NCI-H2171 (cell line): Measurements from ENCODE around the gene DLG2.

ENCODE experiments used
- DNase-seq: peaks from one replicate; lab custom pipeline; 2025; lab: John Stamatoyannopoulos, UW

DLG2 gene

DNA sequence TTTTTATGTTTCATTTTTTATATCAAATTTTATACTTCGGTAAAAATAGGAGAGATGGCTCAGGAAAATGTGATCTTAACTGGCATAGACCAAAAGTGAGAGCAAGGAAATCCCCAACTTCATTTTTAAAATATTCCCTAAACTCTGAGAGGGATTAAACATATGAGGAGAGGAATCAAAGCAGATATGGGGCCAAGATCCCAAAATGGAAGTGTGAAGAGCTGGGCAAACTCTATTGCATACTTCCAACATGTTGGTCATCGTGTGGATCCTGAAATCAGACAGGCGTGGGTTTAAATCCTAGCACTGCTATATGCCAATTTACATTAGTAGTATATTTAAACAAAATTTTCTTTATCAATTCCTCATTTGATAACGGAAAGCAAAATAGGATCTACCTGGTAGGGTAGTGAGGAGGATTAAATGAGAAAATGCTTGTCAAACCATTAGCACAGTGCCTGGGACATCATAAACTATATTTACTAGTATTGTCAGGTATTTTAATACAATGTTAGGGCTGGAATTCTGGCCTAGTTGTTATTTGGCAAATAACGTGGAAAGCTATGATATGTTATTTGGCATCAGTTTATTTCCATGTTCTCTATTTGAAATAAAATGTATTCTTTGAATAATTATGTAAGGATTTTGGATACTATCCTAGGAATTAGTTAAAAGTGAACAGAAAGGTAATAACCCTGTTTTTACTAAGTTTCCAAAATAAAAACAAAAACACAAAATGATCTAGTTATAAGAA, 1948.1 kb downstream of the DLG2 start:
- no peak for DNase-seq

- DNase-seq: no peak
Observed at GRCh38 chr11:83677730-83678129, 1949.4 kb downstream of the DLG2 start.

GRCh38 chr11:83676056-83676601, 1951.0 kb downstream of the DLG2 start:
- no peak for DNase-seq

DNA sequence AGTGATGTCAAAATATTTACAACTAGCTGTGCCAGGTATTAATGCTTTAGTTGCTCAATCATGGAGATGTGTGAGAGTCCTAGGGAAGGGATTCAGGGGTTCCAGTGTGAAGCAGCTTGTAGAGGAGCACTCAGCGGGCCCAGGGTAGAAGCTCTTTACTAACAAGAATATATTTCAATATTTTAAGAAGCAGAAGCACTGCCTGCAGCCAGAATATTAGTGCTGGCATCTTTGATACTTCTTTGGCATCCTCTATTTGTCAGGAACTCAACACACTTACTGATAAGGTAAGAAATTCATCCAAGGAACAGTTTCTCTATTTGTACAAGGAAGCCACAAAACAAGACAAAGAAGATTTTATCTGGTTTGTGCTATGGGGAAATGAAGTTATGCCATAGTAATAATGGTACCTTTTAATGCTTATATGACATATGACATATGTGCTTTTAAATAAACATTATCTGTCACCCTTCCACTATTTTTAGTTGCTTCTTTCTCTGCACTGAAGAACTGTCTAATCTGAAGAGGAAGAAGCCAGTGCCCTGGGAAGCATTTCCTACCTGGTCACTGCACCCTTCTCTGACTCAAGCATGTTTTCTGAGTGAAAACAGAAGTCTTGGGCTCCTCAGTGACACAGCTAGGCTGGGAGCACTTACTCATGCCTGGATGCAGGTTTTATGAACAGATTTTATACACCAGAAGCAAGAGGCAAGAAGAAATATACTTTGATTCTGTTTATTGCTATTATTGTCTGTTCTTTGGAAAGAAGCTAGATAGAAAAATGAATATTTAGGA, 1952.8 kb downstream of the DLG2 start:
- DNase-seq: no peak

DNA sequence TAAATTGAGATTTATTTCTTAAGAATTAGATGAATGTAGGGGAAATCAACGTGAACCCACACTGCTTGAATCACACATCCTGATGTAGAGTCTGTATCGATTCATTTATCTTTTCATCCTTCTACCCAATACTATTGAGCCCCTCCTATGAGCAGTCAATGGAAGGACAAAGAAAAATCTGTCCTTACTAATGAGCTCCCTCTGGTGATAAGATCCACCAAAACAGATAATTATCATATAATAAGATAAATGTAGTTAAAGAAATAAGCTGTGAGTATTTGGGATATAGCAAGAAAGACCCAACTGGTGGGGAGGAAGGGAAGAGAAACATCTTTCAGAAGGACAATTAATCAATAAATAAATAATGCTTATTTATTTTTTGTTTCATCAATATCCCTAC, 1955.9 kb downstream of the DLG2 start:
- no peak for DNase-seq

- DNase-seq: no peak
Observed at GRCh38 chr11:83666149-83666548, 1961.0 kb downstream of the DLG2 start.

DNA sequence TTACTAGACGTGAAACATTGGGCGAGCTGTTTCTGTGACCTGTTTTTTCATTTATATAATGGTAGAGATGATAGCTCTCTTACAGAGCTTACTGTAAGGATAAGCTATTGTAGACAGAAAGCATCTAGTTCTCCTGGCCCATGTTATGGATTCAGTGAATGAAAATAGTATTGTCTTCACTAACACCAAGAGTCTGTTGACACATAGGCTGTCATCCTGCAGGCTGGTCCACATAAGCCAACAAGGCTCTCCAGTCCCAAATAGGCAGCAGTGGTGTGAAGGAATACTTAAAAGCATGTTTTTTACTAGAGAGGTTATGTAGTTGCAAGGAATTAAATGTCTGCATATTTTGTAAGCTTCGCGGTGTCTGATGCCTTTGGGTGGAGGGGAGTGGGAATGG, 1963.2 kb downstream of the DLG2 start:
- DNase-seq: no peak

GRCh38 chr11:83663446-83663845, 1963.7 kb downstream of the DLG2 start:
- DNase-seq: no peak

DNA sequence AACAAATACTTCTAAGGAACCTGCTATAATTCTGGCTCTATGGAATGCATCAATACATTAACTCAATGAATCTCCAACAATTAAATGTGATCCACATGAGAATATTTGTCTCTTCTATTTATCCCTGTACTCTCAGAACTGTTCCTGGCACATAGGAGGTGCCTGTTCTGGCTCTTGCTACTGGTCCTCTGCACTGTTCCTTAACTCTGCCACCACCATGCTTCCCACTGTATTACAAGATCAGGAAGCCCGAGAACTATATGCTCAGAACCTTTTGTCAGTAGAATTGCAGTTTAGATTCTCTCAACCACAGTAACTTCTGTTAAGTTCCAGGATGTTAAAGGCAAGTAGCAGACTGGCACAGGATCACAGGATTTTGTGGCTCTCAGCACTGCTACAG, 1964.7 kb downstream of the DLG2 start:
- DNase-seq: no peak

DNA sequence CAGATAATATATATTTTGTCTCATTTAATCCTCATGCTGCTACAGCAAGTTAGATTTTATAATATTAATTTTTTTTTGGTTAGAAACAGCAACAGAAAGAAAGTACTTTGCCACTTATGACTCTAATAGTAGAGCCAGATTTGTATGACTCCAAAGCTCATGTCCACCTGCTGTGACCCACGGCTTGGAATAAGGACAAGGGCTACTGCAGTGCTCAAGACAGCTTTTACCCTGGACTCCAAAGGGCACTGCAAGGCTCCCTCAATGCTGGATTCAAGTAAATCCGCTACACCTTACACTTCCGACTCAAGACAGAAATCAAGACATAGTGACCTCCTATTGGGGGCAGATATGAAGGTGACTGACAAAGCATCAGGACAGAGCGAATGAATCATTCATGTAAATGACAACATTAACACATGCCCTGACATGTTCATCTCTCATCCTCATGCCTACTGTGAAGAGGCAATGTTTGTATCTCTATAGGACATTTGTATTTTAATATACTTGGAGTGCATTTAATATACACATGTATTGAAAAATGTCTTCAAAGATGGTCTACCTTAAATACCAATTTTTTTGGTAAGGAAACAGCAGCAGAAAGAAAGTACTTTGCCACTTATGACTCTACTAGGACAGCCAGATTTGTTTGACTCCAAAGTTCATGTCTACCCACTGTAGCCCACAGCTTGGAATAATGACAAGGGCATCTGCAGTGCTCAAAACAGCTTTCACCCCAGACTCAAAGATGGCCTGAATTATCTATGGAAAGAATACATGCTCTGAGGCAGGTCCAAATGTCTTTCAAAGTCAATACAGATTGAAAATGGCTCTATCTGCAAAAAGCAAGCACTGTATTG, 1965.4 kb downstream of the DLG2 start:
- no peak for DNase-seq

DNA sequence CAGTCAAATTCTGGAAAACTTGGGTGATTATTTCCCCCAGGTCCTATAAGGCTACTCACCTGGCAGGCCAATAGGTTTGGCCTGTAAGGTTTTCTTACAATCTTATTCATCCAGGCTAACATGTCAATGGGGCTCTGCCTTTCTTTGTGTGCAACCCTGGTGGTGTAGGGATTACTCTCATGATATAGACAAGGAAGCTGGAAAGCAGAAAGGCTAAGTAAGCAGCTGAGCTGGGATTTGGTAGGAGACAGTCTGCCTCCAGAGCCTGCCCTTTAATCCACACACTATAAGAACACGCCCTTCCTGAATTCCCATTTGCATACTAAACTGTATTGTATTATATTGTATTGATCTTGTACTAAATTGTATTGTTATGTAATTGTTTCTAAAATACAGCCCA, 1967.7 kb downstream of the DLG2 start:
- no peak for DNase-seq

GRCh38 chr11:83656796-83657330, 1970.3 kb downstream of the DLG2 start:
- DNase-seq: no peak

DNA sequence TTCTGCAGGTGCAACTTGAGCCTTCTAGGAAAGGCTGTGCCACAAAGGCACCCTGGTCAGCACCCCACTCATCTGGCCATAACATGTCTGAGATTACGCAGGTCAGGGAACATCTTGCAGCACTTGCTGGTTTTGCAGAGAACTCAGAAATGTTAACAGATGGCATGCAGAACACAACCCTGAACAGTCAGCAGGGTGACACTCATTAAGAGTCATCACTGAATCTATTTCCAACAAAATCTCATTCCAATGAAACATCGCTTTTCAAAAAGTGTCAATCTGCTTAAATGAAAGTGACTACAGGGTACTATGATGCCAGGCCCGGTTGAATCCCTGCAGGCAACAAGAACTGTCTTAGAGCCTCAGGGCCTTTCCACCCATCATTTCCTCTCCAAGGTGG, 1971.2 kb downstream of the DLG2 start:
- no peak for DNase-seq

DNA sequence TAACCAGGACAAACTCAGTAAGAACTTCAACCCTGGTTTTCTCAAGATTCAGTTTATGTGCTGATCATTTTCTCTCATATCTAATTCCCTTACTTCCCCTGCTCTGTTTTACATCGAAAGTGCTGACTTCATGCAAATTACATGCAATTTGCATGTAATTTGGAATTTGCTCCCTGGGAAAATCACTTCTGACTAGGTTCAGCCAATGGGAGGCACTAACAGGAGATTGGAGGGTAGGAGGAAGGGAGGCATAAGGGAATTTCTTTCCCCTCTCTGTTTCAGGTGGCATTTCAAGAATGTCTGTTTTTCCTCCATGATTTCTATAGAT, 1977.7 kb downstream of the DLG2 start:
- no peak for DNase-seq

DNA sequence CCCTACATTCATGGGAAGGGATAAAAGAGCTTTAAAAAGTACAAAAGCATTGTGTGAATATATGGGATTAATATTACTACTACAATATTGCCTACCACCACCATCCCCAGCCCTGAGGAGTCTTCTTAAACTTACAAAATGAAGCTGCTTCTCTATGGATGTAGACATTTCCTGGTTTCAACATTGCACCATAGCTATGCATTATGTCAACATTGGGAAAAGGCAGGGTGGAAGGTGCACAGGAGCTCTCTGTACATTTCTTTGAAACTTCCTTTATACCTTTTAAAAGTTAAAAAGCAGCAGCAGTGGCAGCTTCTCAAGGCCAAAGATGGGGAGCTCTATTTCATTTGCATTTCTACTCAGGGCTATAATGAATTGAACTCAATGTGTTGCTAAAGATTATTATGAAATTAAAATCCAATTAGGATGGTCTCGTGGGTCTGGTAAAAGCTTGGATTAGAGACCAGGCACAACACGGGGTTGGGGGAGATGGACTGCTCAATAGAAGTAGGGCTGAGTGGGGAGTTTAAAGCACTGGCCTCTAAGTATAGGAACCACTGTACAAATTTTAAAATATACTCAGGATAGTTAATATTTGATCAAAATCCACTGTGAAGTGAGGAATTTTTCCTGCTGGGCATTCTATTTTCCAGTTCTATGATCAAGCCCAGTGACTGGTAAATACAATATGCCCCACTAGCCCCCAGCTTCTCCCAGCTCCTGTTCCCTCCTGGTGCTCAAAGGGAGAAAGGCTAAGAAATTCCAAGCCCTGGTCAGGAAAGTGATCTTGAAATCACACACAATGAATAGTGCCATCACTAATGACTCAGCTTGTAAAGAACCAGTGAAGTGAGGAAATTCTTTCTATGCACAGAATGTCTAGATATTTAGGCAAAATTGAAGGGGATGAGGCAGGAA, 1978.3 kb downstream of the DLG2 start:
- no peak for DNase-seq

DNA sequence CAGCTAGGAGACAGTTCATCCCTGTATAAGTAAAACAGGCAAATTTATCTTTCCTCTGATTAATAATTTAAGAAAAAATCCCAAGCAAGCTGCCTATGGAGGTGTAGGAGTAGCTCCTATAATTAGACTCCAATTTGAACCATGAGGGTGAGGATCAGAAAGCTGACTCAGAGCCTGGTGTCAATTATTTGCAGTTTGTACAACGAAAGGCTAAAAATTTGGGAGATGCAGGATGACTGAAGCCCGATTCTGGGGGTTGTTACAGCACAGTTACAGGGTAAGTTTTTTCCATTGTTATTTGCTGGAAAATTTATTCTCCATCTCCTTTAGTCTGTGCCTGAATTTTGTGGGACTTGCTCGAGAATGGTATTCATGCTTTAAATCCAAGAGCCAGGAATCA, 1981.6 kb downstream of the DLG2 start:
- DNase-seq: no peak

DNA sequence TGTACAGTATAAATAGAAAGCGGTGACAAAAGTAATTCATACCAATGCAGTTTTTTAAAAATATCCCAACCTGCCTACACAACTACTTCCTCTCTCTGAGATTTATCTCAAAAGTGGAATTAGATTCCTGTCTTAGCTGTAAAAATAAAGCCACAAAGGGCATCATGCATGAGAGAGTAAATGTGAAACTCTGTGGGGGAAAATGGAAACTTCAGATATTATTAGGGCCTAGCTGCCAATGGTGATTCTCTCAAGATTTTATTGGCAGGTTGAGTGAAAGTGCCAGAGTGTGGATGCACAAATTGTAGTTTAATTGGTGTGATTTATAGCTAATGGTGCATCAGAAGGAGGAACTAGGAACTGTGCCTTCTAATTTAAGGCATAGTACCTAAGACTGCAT, 1984.0 kb downstream of the DLG2 start:
- DNase-seq: no peak

DNA sequence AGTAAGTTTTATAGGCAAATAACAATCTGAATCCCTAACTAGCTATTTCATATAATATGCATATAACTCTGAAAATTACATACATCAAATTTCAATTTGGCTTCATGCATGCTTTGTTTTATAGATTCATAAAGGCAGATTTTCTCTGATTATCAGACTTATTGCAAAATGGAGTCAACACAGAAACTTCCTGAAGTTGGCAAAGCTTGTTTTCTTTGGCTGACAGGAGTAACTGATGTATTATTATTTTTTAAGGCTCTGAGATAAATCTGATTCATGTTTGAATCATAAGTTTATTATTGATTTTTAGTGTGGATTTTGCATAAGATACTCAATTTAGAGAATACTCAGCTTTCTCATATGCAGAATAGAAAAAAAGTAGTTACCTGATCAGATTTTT, 1984.6 kb downstream of the DLG2 start:
- no peak for DNase-seq

- no peak for DNase-seq
Observed at GRCh38 chr11:83641511-83641910, 1985.6 kb downstream of the DLG2 start.

- no peak for DNase-seq
Observed at GRCh38 chr11:83639995-83640758, 1987.0 kb downstream of the DLG2 start.
